NT2/D1 (cell line): ENCODE results near the gene RIMBP2.

ENCODE experiments used
- YY1 ChIP-seq: IDR thresholded peaks from 2 replicates; pipeline ENCODE4 v1.6.1; 2011; ENCODE audit not compliant: insufficient read length, insufficient read depth
- ZNF274 ChIP-seq: IDR thresholded peaks from 2 replicates; pipeline ENCODE4 v1.6.1; 2011; ENCODE audit warnings: mild to moderate bottlenecking, low read depth, low read length

- TF ChIP-seq ZNF274 (no peak), YY1 (no peak)
Measured at GRCh38 chr12:130649101-130650045, 66.7 kb downstream of the RIMBP2 start.
